ENCODE results near the gene KDM7A.

DNA sequence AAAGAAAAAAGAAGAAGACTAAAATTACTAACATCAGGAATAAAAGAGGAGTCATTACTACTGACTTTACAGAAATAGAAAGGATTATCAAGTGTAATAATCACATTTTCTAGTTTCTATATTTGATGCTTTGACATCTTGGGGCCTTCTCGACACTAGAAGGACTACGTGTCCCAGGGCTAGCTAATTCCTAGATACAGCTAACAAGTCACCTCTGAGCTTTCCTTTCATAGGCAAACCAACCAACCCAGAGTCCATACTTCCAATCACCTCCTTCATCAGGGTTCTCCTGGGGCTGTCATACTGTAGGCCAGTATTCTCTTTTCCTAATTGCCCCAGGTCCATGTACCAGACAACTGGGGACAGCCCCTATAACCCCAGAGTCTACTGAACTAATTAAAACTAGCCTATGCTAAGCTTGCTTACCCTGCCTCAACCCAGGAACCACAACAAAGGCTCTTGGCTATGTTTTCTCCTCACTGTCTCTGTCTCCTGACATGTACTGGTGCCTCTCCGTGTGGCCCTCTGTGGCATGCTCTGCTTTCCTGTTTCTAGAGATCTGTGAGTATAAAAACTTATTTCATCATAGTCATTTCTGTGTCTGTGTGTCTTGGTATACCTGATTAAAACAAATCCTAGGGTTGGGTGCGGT is 107.4 kb downstream of the KDM7A start:
- TF ChIP-seq, protein P1, sequence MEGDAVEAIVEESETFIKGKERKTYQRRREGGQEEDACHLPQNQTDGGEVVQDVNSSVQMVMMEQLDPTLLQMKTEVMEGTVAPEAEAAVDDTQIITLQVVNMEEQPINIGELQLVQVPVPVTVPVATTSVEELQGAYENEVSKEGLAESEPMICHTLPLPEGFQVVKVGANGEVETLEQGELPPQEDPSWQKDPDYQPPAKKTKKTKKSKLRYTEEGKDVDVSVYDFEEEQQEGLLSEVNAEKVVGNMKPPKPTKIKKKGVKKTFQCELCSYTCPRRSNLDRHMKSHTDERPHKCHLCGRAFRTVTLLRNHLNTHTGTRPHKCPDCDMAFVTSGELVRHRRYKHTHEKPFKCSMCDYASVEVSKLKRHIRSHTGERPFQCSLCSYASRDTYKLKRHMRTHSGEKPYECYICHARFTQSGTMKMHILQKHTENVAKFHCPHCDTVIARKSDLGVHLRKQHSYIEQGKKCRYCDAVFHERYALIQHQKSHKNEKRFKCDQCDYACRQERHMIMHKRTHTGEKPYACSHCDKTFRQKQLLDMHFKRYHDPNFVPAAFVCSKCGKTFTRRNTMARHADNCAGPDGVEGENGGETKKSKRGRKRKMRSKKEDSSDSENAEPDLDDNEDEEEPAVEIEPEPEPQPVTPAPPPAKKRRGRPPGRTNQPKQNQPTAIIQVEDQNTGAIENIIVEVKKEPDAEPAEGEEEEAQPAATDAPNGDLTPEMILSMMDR (conservative IDR thresholded peaks at IDR 0.05), result no peak
- no peak for TF ChIP-seq EZH2 (IDR thresholded peaks at IDR 0.05; ENCODE audit: low read depth)

All from PC-9 (cell line).